ENCODE data around the gene ARNT2.

ARNT2 gene

GRCh38 chr15:80557441-80558234 is 153.5 kb downstream of the ARNT2 start:
- Histone ChIP-seq H3K4me3 (replicated peaks; ENCODE audit: low read depth, low read length) (no peak overlapping the region), H3K27me3 (replicated peaks; ENCODE audit: control insufficient read depth, insufficient read depth, low read length) (no peaks in the 10 kb centered on the region; the same call in none of the 2 replicates), H3K36me3 (ENCODE audit: control insufficient read depth, insufficient read depth, low read length) (no peaks in the 10 kb centered on the region)
- DNase-seq (ENCODE audit: extremely low read depth, insufficient read length): no peak
- TF ChIP-seq, protein P1, sequence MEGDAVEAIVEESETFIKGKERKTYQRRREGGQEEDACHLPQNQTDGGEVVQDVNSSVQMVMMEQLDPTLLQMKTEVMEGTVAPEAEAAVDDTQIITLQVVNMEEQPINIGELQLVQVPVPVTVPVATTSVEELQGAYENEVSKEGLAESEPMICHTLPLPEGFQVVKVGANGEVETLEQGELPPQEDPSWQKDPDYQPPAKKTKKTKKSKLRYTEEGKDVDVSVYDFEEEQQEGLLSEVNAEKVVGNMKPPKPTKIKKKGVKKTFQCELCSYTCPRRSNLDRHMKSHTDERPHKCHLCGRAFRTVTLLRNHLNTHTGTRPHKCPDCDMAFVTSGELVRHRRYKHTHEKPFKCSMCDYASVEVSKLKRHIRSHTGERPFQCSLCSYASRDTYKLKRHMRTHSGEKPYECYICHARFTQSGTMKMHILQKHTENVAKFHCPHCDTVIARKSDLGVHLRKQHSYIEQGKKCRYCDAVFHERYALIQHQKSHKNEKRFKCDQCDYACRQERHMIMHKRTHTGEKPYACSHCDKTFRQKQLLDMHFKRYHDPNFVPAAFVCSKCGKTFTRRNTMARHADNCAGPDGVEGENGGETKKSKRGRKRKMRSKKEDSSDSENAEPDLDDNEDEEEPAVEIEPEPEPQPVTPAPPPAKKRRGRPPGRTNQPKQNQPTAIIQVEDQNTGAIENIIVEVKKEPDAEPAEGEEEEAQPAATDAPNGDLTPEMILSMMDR (IDR thresholded peaks at IDR 0.05; ENCODE audit: insufficient read depth, low read length, poor library complexity, severe bottlenecking): no peak

DNA sequence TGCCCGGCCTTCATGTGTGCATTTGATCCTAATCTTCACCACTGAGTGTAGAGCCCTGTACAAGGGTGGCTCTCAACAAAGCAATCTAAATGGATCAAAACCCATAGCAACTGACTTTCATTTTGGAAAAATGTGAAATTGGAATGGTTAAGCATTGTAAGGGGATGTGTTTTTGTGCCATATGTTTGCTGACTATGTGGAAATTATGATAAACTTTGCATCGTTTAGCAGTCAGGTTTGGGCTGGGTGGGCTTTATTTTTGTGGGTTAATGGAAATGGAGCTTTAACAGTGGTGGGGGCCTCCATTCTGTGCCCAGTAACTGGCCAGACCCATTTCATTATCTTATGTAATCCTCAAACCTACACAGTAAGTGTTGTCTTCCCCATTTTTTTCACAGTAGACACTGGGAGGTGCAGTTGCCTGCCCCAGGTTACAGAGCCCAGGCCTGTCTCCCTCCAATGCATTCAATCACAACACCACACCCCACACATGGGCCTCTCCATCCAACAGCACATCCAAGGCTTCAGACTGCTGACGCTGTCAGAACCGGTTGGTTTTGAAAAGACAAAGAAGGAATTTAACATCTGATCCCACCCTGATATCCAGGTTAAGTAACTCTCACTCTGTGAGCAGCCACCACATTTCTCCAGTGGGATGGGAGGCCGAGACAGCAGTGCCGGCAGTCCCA is 154.6 kb downstream of the ARNT2 start:
- no peak for DNase-seq (ENCODE audit: extremely low read depth, insufficient read length)
- Histone ChIP-seq H3K27me3 (replicated peaks; ENCODE audit: control insufficient read depth, insufficient read depth, low read length) (no peaks in the 10 kb centered on the region; the same call in none of the 2 replicates), H3K36me3 (ENCODE audit: control insufficient read depth, insufficient read depth, low read length) (no peaks in the 10 kb centered on the region), H3K4me3 (replicated peaks; ENCODE audit: low read depth, low read length) (no peak overlapping the region)
- TF ChIP-seq, protein P1 (IDR thresholded peaks at IDR 0.05; ENCODE audit: insufficient read depth, low read length, poor library complexity, severe bottlenecking): no peak

DNA sequence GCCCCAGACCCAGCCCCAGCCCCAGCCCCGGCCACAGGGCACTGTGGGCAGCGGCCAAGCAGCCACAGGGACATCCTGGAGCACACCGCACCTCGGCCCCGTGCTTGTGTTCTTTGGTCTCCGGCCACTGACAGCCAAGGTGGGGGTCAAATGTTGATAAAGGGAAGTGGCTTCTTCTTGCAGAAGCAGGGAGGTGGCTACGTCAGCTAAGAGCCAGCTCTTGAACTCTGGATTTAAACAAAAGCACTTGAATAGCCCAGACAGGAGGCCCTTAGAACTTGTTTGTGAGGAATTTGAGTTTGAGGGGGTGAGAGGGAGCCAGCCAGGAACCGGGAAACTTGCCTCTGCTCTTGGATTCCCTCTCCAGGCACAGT is 155.1 kb downstream of the ARNT2 start:
- no peak overlapping the region for H3K4me3 ChIP-seq (replicated peaks; ENCODE audit: low read depth, low read length)
- H3K36me3 ChIP-seq (ENCODE audit: control insufficient read depth, insufficient read depth, low read length): no peaks in the 10 kb centered on the region
- DNase-seq (ENCODE audit: extremely low read depth, insufficient read length): no peak
- no peaks in the 10 kb centered on the region; the same call in none of the 2 replicates for H3K27me3 ChIP-seq (replicated peaks; ENCODE audit: control insufficient read depth, insufficient read depth, low read length)
- TF ChIP-seq, protein P1 (IDR thresholded peaks at IDR 0.05; ENCODE audit: insufficient read depth, low read length, poor library complexity, severe bottlenecking): no peak

DNA sequence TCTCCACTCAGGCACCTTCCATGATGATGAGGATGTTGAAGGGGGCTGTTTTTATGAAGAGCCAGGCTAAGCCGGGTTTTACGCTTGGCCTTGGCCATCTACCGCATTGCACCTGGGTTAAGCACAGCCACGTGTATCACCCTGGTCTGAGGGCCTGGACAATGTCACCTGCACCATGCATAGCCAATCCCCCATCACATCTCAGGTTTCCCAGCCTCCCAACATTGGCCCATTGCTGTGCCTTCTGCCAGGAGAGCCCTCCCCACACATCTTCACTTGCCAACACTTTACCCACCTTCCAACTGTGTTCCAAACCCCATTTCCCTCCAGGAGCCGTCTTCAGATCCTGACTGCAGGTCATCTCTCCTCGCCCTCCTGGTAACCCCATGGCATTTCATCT is 155.6 kb downstream of the ARNT2 start:
- DNase-seq (ENCODE audit: extremely low read depth, insufficient read length): no peak
- TF ChIP-seq, protein P1 (IDR thresholded peaks at IDR 0.05; ENCODE audit: insufficient read depth, low read length, poor library complexity, severe bottlenecking): no peak
- H3K4me3 ChIP-seq (replicated peaks; ENCODE audit: low read depth, low read length): no peak overlapping the region
- no peaks in the 10 kb centered on the region; the same call in none of the 2 replicates for H3K27me3 ChIP-seq (replicated peaks; ENCODE audit: control insufficient read depth, insufficient read depth, low read length)
- H3K36me3 ChIP-seq (ENCODE audit: control insufficient read depth, insufficient read depth, low read length): no peaks in the 10 kb centered on the region

GRCh38 chr15:80560601-80561400 is 156.6 kb downstream of the ARNT2 start:
- no peaks in the 10 kb centered on the region for H3K36me3 ChIP-seq (ENCODE audit: control insufficient read depth, insufficient read depth, low read length)

More at GRCh38 chr15:80560601-80561400, 156.6 kb downstream of the ARNT2 start:
- DNase-seq (ENCODE audit: extremely low read depth, insufficient read length): no peak
- no peaks in the 10 kb centered on the region; the same call in none of the 2 replicates for H3K27me3 ChIP-seq (replicated peaks; ENCODE audit: control insufficient read depth, insufficient read depth, low read length)
- TF ChIP-seq, protein P1 (IDR thresholded peaks at IDR 0.05; ENCODE audit: insufficient read depth, low read length, poor library complexity, severe bottlenecking): no peak
- no peak overlapping the region for H3K4me3 ChIP-seq (replicated peaks; ENCODE audit: low read depth, low read length)
